Left hindlimb (tissue), 1 donor: Measurements from ENCODE around the gene GLI3.

Source experiments
- DNase-seq: peaks from one replicate; pipeline ENCODE4 v3.0.0-alpha.2; 2018

GLI3 gene

GRCh38 chr7:41964849-41965745, 271.9 kb downstream of the GLI3 start:
- DNase-seq, result no peak

DNA sequence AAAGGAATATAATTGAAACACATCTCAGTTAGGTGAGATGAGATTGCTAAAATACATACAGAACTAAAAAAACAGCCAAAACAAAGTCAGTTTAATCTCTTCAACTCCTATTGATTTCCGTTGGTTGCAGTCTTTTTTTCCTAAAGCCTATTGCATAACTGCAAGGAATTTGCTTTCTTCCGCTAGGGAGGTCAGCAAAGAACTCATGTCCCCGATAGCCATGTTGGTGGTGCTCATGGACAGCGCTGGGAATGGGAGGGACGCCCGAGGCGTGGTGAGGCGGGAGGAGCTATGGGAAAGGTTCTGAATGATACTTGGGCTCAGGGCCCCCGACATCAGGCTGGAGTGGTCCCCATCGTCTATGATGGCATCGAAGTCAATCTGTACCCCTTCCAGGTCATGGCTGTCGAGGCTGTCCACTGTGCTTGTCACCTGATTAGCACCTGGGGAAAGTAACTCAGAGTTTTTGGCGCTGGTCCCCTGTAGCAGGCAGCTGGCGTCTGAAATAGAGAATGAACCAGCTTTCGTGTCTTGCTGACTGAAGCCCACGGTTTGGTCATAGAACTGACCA, 272.7 kb downstream of the GLI3 start:
- DNase-seq, result no peak

- peak; percentile 53 for DNase-seq
Observed at GRCh38 chr7:41956705-41957104, 280.3 kb downstream of the GLI3 start.

- peak; percentile 96 for DNase-seq
Observed at GRCh38 chr7:41955893-41956675, 280.9 kb downstream of the GLI3 start.

DNA sequence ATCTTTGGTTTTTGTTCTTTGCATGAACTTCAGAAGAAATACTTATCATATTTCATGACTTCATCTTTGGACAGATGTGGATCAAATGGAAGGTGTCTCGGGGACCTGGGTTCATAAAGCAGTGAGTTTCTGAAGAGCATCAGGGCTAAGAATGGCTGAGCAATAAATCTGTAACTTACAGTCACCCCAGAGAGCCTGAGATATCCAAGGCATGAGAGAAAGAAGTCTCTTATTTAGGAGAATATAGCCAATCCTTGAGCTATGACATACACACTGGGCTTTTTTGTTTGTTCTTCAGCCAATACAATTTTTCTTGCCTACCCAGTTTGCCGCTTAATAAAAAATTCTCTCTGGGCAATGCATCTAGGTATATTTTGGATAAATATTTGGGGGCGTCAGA, 281.6 kb downstream of the GLI3 start:
- no peak for DNase-seq

GRCh38 chr7:41954976-41955375, 282.0 kb downstream of the GLI3 start:
- DNase-seq, result no peak

GRCh38 chr7:41948503-41948902, 288.5 kb downstream of the GLI3 start:
- DNase-seq, result no peak

- DNase-seq, result peak; percentile 85
Observed at GRCh38 chr7:41943094-41943577, 293.9 kb downstream of the GLI3 start.

- DNase-seq, result no peak
Observed at GRCh38 chr7:41942468-41943093, 294.4 kb downstream of the GLI3 start.

- DNase-seq, result peak; percentile 74
Observed at GRCh38 chr7:41940760-41941343, 296.2 kb downstream of the GLI3 start.

DNA sequence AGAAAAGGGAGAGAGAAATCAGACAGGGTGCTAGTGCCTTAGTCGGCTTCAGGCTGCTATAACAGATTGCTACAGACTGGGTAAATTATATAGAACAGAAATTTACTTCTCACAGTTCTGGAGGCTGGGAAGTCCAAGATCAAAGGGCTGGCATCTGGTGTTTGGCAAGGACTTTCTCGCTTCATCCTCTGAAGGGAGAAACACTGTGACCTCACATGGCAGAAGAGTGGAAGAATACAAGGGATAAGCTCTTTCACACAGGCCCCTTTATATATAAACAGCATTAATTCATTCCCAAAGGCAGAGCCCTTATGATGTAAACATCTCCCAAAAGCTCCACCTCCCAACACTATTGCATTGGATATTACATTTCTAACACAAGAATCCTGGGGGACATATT, 298.6 kb downstream of the GLI3 start:
- no peak for DNase-seq

DNA sequence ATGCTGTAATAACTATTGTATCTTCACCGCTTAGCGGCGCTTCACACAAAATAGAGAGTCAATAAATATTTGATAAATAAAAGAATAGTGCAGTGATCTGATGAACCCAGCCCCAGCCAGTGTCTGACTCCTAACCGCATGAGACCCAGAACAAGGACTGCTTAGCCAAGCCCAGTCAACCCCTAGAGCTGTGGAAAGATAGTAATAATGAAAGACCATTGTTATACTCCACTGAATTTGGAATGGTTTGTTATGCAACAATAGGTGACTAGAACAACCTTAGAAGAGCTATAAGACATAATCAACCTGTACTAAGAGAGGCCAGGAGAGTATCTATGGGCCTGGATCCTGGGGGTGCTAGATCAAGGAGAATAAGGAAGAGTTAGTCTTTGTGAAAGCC, 303.6 kb downstream of the GLI3 start:
- DNase-seq, result no peak

- DNase-seq, result no peak
Observed at GRCh38 chr7:41931263-41931646, 305.8 kb downstream of the GLI3 start.

GRCh38 chr7:41930538-41931262, 306.3 kb downstream of the GLI3 start:
- DNase-seq, result no peak

GRCh38 chr7:41928781-41929180, 308.2 kb downstream of the GLI3 start:
- no peak for DNase-seq

GRCh38 chr7:41928166-41928565, 308.8 kb downstream of the GLI3 start:
- DNase-seq, result no peak

DNA sequence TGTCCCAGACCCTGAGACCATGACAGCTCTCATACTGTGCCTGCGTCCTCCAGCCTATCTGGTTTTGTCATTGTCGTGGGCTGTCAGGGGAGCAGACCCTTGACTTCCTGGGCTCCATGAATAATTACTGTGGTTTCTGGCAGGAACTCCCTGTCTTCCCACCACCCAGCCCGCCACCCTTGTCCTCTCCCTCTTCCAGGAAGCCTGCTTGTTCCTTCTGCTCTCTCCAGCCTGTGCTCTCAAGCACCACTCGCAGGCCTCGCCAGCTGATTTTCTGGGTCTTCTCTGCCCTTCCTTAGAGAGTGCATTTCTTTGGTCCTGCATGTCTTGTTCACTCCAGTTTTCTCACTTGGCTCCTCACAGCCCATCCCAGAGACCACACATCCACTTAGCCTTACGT, 309.6 kb downstream of the GLI3 start:
- DNase-seq, result no peak

- DNase-seq, result no peak
Observed at GRCh38 chr7:41925946-41926345, 311.1 kb downstream of the GLI3 start.

DNA sequence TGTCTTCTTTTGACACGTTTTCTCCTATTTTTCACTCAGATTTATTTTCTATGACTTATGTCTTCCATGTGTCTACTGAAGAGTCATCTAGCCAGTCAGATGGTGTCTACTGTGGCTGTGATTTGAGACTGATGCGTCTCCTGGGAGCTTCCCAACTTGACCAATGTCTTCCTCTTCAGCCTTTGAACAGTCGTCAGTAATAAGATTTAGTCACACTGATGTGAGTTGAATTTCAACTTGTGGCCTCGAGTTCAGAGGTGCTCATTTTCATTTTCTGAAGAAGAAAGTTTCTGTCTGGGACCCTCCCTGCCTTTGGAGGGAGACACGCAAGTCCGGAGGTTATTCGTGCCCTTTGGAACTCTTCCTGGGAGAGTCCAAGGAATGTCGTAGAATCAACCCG, 312.2 kb downstream of the GLI3 start:
- DNase-seq, result no peak

GRCh38 chr7:41922373-41922772, 314.6 kb downstream of the GLI3 start:
- no peak for DNase-seq

DNA sequence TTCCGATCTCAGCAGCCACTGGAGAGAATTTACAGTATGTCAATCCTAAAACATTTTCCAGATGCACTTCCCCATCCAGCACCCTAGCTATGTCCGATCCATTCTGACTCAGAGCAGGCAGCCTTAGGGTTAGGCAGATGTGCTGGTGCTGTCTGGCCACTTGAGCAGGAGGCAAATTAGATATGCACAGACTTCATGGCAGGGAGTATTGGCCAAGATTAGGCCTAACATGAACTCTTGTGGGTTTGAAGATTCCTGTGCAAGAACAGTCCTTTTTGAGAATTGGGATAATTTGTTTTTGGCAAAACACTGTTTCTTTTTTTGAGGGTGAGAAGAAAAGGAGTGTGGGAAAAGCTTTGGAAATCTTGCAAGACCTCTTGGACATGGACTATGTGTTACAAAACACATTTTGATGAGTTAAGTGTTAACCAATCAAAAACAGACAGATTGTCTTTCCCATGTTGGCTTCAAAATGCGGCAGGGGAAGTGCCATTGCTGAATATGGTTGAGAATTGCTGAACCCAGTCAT, 315.5 kb downstream of the GLI3 start:
- DNase-seq, result no peak

DNA sequence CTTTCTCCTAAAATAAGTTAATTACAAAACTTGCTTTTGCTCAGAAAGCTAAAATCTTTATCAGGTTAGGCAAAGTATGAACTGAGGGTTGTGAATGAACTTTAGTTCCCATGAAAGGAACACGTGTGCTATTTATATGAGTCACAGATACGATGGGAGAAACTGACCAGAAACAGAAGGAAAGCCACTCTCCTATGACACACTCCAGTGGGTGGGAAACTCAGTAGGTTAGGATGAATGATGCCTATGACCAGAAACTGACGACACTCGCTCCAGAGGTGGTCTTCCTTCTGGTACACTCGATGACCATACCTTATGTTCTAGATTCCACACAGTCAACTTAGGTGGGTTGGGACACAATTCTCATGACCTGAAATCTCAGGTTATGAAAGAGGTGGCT, 318.4 kb downstream of the GLI3 start:
- DNase-seq, result no peak
